Islet precursor cell (in vitro differentiated cells): ENCODE measurements around the gene MAMLD1.

ENCODE experiments used
- DNase-seq: peaks from one replicate; pipeline ENCODE4 v3.0.0-alpha.2; 2018

MAMLD1 gene

DNA sequence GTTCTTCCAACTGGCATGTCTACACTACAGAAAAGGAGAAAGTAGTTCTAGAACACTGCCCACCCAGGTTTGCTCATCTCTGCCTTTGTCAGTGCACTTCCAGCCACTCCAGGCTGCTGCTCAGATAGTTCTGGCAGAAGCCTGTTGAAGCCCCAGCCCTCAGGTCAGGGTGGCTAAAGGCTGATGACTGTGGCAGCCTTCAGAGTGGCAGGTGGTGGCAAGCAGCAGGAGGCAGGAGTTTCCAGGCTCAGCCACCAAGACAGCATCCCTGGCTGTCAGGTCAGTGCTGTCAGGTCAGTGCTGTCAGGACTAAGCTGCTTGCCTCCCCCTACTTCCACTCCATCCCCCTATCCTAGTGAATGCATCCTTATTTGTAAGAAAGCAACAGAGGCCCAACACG lies 100.4 kb downstream of the MAMLD1 start:
- DNase-seq = peak; percentile 35

DNA sequence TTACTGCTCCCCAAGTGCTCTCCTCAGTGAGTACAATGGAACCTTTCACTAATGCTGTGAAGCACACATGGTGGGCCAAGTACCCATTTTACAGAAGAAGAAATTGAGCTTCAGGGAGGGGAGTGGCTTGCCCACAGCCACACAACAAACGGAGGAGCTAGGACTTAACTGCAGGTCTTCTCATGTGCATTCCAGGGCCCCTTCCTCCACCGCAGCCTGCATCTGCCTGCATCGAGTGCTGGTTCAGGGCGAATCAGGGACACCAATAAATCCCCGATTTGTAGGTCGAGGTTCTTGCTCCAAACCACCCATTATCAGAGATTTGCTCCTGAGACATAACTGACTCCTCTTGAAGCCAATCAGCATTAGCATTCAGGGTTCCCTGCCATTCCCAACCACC lies 100.9 kb downstream of the MAMLD1 start:
- peak; percentile 32 for DNase-seq

- DNase-seq = peak; percentile 14
Measured at GRCh38 chrX:150465326-150465725, 102.2 kb downstream of the MAMLD1 start.

DNA sequence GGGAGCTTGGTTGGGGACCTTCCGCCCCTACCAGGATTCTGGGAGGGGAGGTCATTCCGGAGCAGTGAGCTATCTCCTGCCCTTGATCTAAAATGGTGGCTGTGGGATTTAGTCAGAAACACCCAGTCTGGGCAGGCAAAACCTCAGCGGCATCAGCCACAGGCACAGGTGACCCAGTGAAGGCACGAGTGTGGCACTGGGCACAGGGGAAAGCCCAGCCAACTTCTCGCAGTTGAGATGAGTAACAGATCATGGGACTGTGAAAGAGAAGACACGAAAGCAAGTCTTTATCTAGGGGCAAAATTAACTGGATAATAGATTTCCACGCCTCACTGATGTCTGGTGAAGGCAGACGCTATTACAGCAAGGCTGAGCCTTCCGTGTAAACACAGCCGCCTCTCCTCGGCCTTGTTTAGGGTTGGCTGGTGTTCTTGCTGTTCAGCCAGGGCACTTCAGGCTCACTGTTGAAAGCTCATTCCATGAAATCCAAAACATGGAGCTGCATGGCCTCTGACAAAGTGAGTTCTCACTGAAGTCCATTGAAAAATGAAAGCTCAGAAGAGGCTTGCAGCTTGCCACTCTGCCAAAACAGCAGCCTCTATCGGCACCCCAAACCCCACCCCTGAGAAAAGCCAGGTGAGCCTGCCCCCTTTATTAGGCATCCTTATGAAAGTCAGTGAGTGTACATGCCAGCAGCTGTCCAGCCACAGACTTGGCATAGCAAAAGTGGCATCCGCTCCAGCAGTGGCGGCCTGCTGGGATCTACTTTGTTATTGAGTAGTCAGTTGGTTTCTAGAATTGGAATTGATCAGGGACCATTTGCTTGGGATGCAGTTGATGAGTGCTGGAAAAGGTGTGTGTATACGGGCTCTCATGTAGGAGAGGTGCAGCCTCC lies 103.0 kb downstream of the MAMLD1 start:
- peak; percentile 14 for DNase-seq

DNA sequence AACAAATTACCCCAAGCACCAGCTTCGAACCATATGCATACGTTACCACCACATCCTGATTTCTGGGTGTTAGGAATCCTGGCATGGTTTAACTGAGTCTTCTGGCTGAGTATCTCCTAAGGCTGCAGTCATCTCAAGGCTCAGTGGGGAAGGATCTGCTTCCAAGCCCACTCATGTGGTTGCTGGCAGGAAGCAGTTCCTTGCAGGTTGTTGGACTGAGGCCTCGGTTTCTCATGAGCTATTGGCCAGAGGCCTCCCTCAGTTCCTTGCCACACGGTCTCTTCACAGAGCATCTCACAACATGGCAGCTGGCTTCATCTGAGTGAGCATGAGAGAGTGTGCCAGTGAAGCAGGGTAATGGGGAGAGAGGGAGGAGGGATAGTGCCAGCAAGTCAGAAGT lies 109.2 kb downstream of the MAMLD1 start:
- no peak for DNase-seq

DNA sequence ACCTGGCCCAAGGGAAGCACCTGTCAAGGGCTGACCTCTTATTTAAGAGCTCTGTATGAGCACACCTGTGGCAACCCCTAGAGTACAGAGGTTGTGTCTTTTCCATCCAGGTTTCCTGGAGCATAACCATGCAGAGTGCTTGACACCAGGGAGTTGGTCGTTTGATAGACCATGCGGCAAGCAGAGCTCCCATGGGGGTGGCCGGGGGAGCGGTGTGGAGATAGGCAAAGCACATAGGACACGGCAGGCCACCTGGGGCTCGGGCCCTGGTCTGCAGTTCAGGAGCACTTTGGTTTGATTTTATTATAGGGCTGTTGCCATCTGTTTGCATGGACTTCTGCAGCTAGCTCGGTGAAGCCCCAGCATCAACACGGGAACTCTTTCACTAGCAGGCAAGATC lies 110.3 kb downstream of the MAMLD1 start:
- no peak for DNase-seq

GRCh38 chrX:150475461-150475860 lies 112.3 kb downstream of the MAMLD1 start:
- DNase-seq = no peak

- DNase-seq = no peak
Measured at GRCh38 chrX:150476164-150476699, 113.1 kb downstream of the MAMLD1 start.

- DNase-seq = no peak
Measured at GRCh38 chrX:150477371-150477770, 114.3 kb downstream of the MAMLD1 start.

DNA sequence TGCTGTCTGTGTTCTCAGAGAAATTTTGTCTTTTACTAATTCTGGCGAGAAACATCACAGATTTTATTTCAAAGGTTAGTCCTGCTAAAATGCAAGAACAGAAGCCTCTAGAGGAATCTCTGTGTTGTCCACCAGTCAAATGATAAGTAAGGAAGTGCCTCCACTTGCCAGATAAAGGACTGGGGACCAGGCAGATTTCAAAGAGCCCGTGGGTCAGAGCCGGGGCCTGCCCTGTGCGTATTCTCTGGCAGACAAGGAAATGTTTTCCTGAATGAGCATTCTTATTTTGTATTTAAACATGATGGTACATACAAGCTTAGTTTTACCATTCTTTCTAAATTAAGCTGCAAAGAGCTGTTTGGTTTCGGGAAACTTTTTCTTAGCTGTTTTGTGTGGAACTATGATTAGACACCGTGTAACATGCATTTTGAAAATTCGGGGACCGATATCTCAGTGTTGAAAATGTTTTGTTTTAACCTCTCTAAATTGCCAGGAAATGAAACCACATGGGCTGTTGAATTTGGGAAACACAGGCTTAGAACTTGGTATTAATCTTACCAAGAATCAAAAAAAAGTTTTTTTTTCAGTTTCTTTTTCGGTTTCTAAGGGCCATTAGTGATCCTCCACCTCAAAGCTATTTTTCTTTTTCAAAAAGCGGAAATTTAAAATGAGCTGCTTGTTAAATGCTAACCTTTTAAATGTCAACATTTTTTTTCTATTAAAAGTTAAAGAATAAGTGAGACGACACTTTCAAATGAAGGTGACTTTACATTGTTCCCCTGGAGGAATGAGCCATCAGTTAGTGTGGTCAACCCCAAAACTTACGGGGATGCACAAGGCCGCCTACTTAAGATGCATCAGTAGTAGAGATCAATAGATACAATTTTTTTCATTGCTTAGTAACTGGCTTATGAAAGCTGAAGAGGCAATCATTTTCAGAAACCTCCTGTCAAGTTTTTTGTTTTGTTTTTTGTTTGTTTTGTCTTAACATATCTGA lies 115.7 kb downstream of the MAMLD1 start:
- DNase-seq = no peak

- peak; percentile 81 for DNase-seq
Measured at GRCh38 chrX:150482537-150483206, 119.6 kb downstream of the MAMLD1 start.

GRCh38 chrX:150483356-150483985 lies 120.4 kb downstream of the MAMLD1 start:
- no peak for DNase-seq

DNA sequence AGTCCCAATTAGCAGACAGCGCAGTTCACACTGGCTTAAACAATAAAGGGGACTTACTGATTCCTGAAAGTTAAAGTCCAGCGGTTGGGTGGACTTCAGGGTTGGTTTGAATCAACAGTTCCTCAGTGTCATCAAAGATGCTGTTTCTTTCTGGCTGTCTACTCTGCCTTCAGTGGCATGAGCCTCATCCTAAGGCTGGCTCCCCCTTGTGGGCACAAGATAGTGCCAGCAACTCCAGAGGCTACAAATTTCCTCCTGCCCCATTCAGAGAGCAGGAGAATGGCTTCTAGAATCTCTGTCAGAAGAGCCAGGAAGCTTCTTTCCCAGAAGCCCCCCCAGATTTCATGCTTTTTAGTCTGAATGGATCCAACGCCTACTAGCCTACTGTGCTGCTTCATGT lies 122.9 kb downstream of the MAMLD1 start:
- DNase-seq = peak; percentile 67

DNA sequence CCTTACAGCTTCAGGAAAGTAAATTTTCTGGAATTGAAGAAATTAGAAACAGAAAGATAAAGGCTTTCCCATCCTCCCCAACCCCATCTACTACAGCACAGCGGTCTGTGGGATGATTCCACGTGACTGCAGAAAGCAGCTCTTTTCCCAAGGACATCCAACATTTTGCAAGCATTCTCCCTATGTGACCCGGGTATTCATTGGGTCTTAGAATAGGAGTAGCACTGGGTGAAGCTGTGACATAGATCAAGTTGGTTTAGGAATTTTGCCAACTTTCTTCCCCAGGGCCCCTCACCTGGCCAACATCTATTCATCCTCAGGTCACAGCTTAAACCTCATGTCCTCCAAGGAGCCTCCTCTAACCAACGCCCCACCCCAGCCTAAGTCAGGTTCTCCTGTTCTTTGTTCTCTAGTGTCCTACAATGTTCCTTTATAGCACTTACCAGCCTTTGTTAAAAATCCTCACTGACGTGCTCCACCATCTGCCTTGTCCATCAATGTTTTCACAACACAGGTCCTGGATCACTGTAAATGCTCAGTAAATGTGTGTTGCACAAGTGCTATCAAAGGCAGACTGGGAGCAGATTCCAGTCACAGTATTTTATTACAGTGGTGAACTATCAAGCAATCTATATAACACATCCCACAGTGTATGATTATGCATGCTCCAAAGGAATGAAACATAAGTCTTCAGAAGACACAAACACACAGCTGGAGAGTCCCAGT lies 124.4 kb downstream of the MAMLD1 start:
- no peak for DNase-seq

- no peak for DNase-seq
Measured at GRCh38 chrX:150489359-150490015, 126.4 kb downstream of the MAMLD1 start.

DNA sequence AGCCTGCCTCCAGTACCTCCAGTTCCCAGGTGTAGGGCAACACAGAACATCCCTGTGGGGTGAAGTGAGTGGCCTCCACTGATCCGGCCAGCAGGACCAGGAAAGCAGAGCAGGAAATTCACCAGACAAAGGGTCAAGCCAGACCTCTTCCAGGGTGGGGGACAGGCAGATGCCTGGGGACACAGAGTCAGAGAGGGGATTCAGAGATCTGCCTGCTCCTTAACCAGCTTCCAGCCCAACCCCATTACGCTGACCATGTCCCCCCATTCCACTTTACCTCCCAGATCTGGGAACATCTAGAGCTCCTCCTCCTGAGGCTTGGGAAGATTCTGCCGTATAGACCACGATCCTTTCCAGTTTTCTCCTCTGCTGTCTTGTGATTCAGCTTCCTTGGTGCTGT lies 132.4 kb downstream of the MAMLD1 start:
- no peak for DNase-seq

DNA sequence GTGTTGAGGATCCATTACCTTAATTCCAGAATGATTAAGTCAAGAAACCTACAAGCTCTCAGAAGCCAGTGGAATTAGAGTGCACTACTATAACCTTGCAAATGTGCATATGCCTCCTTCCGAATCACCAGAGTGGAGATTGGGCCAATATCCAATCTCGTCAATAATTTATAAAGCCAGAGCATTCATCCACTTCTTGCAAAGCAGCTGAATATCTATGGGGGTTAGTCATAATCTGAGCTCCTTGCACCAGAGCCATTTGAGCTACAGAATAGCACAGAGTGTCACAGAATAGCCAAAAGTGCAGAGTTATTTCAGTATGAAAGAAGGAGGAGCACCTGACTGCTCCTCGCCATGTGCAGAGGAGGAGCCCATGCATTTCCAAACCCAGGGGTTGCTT lies 136.1 kb downstream of the MAMLD1 start:
- no peak for DNase-seq

DNA sequence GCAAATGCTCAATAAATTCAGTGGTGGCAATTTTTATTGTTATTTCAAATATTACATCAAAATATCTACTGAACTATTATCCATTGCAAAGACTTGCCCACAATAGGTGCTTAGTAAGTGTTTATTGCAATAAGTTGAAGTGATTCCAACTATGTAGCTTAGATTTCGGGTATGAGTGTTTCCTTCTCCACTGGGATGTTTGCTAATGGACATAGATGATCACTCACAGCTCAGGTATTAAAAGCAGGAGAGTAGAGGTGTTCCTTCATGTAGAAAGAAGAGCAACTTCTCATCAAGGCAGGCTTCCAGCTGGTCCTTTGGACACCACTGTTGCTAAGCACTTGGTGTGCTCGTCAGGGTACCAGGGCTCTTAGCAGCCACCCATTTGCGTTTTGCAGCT lies 139.0 kb downstream of the MAMLD1 start:
- DNase-seq = no peak

GRCh38 chrX:150502979-150503897 lies 140.1 kb downstream of the MAMLD1 start:
- no peak for DNase-seq

GRCh38 chrX:150503898-150504219 lies 140.7 kb downstream of the MAMLD1 start:
- no peak for DNase-seq
